Breast epithelium (tissue), 3 donors: ENCODE data around the gene EZH1.

Experiments used
- POLR2A ChIP-seq: fragments of 450-650 bp; IDR thresholded peaks from one replicate; pipeline ENCODE4 v1.6.1; 2016; ENCODE audit warnings: antibody characterized with exemption, mild to moderate bottlenecking, moderate library complexity
- POLR2AphosphoS5 ChIP-seq, 3 donors: sonication (generic); formaldehyde crosslinking; IDR thresholded peaks; one replicate each; pipeline ENCODE4 v1.6.1; 2017; ENCODE audit warnings: antibody characterized with exemption in 3 of 3
- TF ChIP-seq, protein P1 (sequence below), 3 donors: fragments of 450-650 bp; IDR thresholded peaks; one replicate each; pipeline ENCODE4 v1.5.1; 2016 to 2017; ENCODE audit warnings: antibody characterized with exemption in 3 of 3, mild to moderate bottlenecking in 3 of 3, moderate library complexity in 3 of 3

DNA sequence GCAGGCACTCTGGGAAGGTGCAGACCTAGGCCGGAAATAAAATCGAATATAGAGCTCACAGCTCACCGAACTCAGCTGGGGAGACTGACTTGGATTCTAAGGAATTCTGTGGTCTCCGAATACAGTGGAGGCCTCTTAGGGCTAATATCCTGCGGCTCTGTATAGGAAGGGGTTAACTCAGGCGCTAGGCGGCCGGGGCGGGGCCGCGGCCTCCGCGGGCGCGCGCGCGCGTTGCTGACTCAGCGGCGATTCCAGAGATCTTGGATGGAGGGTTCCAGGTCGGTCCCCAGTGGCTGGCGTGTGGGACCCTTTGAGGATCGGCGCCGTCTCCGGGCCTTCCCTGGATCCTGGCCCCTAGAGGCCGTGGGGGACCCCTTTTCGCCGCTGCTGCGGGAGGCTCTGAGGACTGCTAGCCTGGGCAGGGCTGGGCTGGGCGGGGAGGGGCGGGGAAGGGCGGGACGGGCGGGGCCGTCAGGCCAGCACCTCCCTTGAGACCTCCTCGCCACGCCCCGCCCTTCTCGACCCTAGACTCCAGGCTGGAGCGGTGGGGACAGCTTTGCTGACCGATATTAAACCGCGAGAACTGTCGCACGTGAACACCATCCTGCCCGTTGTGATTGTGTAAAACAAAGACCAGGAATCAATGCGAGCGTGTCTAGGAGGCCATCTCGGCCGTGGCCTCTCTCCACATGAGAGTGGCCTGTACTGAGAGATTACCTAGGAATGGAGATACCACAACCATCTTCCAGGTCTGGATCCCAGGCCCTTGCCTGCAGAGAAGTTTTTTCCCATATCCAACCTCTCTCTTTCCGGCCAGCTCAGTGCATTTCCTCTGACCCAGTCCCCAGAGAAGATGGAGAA is 66.7 kb downstream of the EZH1 start:
- TF ChIP-seq, protein P1, sequence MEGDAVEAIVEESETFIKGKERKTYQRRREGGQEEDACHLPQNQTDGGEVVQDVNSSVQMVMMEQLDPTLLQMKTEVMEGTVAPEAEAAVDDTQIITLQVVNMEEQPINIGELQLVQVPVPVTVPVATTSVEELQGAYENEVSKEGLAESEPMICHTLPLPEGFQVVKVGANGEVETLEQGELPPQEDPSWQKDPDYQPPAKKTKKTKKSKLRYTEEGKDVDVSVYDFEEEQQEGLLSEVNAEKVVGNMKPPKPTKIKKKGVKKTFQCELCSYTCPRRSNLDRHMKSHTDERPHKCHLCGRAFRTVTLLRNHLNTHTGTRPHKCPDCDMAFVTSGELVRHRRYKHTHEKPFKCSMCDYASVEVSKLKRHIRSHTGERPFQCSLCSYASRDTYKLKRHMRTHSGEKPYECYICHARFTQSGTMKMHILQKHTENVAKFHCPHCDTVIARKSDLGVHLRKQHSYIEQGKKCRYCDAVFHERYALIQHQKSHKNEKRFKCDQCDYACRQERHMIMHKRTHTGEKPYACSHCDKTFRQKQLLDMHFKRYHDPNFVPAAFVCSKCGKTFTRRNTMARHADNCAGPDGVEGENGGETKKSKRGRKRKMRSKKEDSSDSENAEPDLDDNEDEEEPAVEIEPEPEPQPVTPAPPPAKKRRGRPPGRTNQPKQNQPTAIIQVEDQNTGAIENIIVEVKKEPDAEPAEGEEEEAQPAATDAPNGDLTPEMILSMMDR (IDR thresholded peaks at IDR 0.05) = no peak
- TF ChIP-seq POLR2A = no peak
- peak; percentile 36 to 50 (median 45) for TF ChIP-seq POLR2AphosphoS5 (IDR thresholded peaks at IDR 0.05)
